Breast epithelium (tissue), 4 donors: ENCODE measurements around the gene QPCTL. TPM values are rescaled to one million over a fixed set of nuclear protein-coding genes. Genes with fewer than 3 reads are reported as not detected.

Experiments
- DNase-seq, 2 donors: peaks; one replicate each; pipeline ENCODE4 v3.0.0-alpha.2; 2019; ENCODE audit warnings: low spot score in 2 of 2
- H3K27ac ChIP-seq, 2 donors: fragments of 200-600 bp; sonication (generic) in 1 of 2; one replicate each; pipeline ENCODE4 v1.5.1; 2016 to 2019; ENCODE audit warnings: mild to moderate bottlenecking in 1 of 2
- H3K27me3 ChIP-seq, 2 donors: fragments of 200-600 bp; sonication (generic) in 1 of 2; one replicate each; pipeline versions ENCODE4 v1.5.1 to v1.6.0; 2017 to 2019; ENCODE audit warnings: control low read depth in 1 of 2, mild to moderate bottlenecking in 1 of 2
- H3K36me3 ChIP-seq: fragments of 200-600 bp; one replicate; pipeline ENCODE4 v1.5.1; 2019
- H3K4me1 ChIP-seq, 2 donors: fragments of 200-600 bp; sonication (generic); one replicate each; pipeline ENCODE4 v1.5.1; 2016 to 2019; ENCODE audit warnings: control low read depth in 1 of 2
- H3K4me3 ChIP-seq, 3 donors: fragments of 200-600 bp; sonication (generic); 1 replicate in 2 of 3; 2 replicates in 1 of 3; pipeline ENCODE4 v1.5.1; 2016 to 2019; ENCODE audit warnings: mild to moderate bottlenecking in 3 of 3, moderate library complexity in 2 of 3
- H3K9me3 ChIP-seq, 2 donors: fragments of 200-600 bp; sonication (generic) in 1 of 2; one replicate each; pipeline ENCODE4 v1.5.1; 2016 to 2019; ENCODE audit warnings: control low read depth in 1 of 2
- CTCF ChIP-seq, 3 donors: fragments of 450-650 bp; IDR thresholded peaks; one replicate each; pipeline ENCODE4 v1.5.1; 2016 to 2017; ENCODE audit warnings: antibody characterized with exemption in 3 of 3, mild to moderate bottlenecking in 3 of 3, moderate library complexity in 3 of 3
- POLR2A ChIP-seq: fragments of 450-650 bp; IDR thresholded peaks from one replicate; pipeline ENCODE4 v1.6.1; 2016; ENCODE audit warnings: antibody characterized with exemption, mild to moderate bottlenecking, moderate library complexity
- POLR2AphosphoS5 ChIP-seq, 3 donors: sonication (generic); formaldehyde crosslinking; IDR thresholded peaks; one replicate each; pipeline ENCODE4 v1.6.1; 2017; ENCODE audit warnings: antibody characterized with exemption in 3 of 3
- intact Hi-C: fragments of 100-400 bp; cut with DNase I; formaldehyde crosslinking; loops from one replicate; pipeline ENCODE4 v1.15.1; 2023; ENCODE audit warnings: low total_unique reads
- total RNA-seq, 3 donors: library from RNA; depleted of rRNA; stranded (reverse); fragments of >200 nt; gene quantifications; one replicate each; pipeline ENCODE4 v1.1.0, GENCODE V29; 2016

The QPCTL gene
- total RNA-seq, 3 donors from 2014 or later = 6.1 to 9.4 (median 7.2) TPM

GRCh38 chr19:45733160-45733810 lies 40.8 kb downstream of the QPCTL start, which contains the start of gene MEIOSIN:
Gene MEIOSIN (plus strand): TSS chr19:45733439. CDS start chr19:45735377, 1,938 bp downstream.
- intact Hi-C loops = no loop called here

GRCh38 chr19:45739498-45740439 lies 47.3 kb downstream of the QPCTL start:
- Histone ChIP-seq H3K9me3 (no peaks in the 10 kb centered on the region), H3K27ac (no peak overlapping the region), H3K27me3 (no peaks in the 10 kb centered on the region), H3K4me1 (no peaks in the 10 kb centered on the region), H3K36me3 (no peaks in the 10 kb centered on the region), H3K4me3 (no peak overlapping the region)
- TF ChIP-seq POLR2A (no peak), CTCF (IDR thresholded peaks at IDR 0.05) (no peak), POLR2AphosphoS5 (IDR thresholded peaks at IDR 0.05) (no peak)
- intact Hi-C loops = no loop called here
- no peak for DNase-seq

More at GRCh38 chr19:45733160-45733810, 40.8 kb downstream of the QPCTL start, which contains the start of gene MEIOSIN:
- Histone ChIP-seq H3K27me3 (no peaks in the 10 kb centered on the region), H3K9me3 (no peaks in the 10 kb centered on the region), H3K27ac (no peak within 1 kb of the TSS), H3K4me1 (peaks cover 0 to 5% of the 10 kb centered on the region in 2 donors), H3K36me3 (no peaks in the 10 kb centered on the region), H3K4me3 (no peak within 1 kb of the TSS)
- no peak for DNase-seq
- TF ChIP-seq CTCF (IDR thresholded peaks at IDR 0.05) = no peak
- no peak for TF ChIP-seq POLR2A
- no peak for TF ChIP-seq POLR2AphosphoS5 (IDR thresholded peaks at IDR 0.05)

- no peak for DNase-seq
- Histone ChIP-seq H3K27ac (no peak overlapping the region), H3K27me3 (no peaks in the 10 kb centered on the region), H3K36me3 (no peaks in the 10 kb centered on the region), H3K4me3 (no peak overlapping the region), H3K9me3 (no peaks in the 10 kb centered on the region), H3K4me1 (no peaks in the 10 kb centered on the region)
- TF ChIP-seq CTCF (IDR thresholded peaks at IDR 0.05) = no peak
- no peak for TF ChIP-seq POLR2AphosphoS5 (IDR thresholded peaks at IDR 0.05)
- no peak for TF ChIP-seq POLR2A
- intact Hi-C loops = no loop called here
These were observed 50.5 kb downstream of the QPCTL start for GRCh38 chr19:45742969-45743368.

GRCh38 chr19:45745606-45746005 lies 53.1 kb downstream of the QPCTL start:
- no peaks in the 10 kb centered on the region for H3K36me3 ChIP-seq
- no peaks in the 10 kb centered on the region for H3K27me3 ChIP-seq
- no peaks in the 10 kb centered on the region for H3K9me3 ChIP-seq
- DNase-seq = no peak
- no peak overlapping the region for H3K4me3 ChIP-seq
- H3K27ac ChIP-seq = no peak overlapping the region
- TF ChIP-seq POLR2A (no peak), POLR2AphosphoS5 (IDR thresholded peaks at IDR 0.05) (no peak), CTCF (IDR thresholded peaks at IDR 0.05) (no peak)
- H3K4me1 ChIP-seq = no peaks in the 10 kb centered on the region
- intact Hi-C loops = no loop called here

- TF ChIP-seq POLR2AphosphoS5 (IDR thresholded peaks at IDR 0.05) (no peak), CTCF (IDR thresholded peaks at IDR 0.05) (no peak), POLR2A (no peak)
- intact Hi-C loops = no loop called here
- Histone ChIP-seq H3K4me1 (no peaks in the 10 kb centered on the region), H3K4me3 (no peak overlapping the region), H3K27ac (no peak overlapping the region), H3K9me3 (no peaks in the 10 kb centered on the region), H3K27me3 (no peaks in the 10 kb centered on the region), H3K36me3 (no peaks in the 10 kb centered on the region)
- DNase-seq = no peak
These were observed 54.4 kb downstream of the QPCTL start for GRCh38 chr19:45746866-45747265.
